Epithelial cell of proximal tubule (primary cell): ENCODE measurements around the gene SLC29A2. TPM values are rescaled to one million over a fixed set of nuclear protein-coding genes. Genes with fewer than 3 reads are reported as not detected.

ENCODE experiments used
- DNase-seq: peaks from one replicate; pipeline ENCODE4 v3.0.0-alpha.2; 2011; ENCODE audit warnings: low read depth
- H3K4me3 ChIP-seq: 2 replicates; pipeline ENCODE4 v1.5.1; 2011; ENCODE audit warnings: low read depth, mild to moderate bottlenecking, low read length
- total RNA-seq: library from RNA; depleted of rRNA; stranded (reverse); fragments of >200 nt; gene quantifications from 2 replicates; pipeline ENCODE4 v1.2.3, GENCODE V29; 2015
- TF ChIP-seq, protein P1 (sequence below): conservative IDR thresholded peaks from 2 replicates; pipeline ENCODE4 v1.5.1; 2012; ENCODE audit warnings: low read depth, mild to moderate bottlenecking, low read length

Gene SLC29A2
- total RNA-seq, 1 donor from 2014 or later, result 6.6 TPM

DNA sequence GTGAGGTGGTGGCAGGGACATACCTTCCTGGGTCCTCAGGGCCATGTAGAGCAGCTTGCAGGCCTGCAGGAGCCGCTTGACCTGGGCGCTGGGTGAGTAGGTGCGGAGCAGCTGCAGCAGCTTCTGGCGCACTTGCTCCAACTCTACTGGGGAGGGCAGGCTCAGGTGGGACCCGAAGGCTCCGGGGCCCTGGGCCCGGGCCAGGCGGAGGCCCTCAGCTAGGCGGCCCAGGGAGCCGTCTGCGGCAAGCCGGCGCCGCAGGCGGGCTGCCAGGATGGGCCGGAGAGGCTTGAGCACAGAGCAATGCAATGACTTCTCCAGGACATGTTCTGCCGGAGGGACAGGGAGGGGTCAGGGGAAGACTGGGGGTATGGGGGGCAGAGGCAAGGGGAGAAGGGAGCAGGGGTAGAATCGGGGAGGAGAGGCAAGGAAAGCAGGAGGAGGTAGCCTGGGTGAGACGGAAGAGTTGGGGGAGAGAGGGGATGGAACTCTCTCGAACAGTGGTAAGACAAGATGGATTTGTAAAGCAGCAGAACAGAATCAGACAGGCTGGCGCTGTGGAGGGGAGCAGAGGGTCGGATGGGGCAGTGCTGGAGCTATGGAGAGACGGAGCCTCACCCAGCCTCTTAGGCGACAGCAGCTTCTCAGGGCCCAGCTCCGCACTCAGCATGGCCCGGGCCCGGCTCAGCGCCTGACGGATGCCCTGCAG, 37.5 kb downstream of the SLC29A2 start:
- TF ChIP-seq, protein P1, sequence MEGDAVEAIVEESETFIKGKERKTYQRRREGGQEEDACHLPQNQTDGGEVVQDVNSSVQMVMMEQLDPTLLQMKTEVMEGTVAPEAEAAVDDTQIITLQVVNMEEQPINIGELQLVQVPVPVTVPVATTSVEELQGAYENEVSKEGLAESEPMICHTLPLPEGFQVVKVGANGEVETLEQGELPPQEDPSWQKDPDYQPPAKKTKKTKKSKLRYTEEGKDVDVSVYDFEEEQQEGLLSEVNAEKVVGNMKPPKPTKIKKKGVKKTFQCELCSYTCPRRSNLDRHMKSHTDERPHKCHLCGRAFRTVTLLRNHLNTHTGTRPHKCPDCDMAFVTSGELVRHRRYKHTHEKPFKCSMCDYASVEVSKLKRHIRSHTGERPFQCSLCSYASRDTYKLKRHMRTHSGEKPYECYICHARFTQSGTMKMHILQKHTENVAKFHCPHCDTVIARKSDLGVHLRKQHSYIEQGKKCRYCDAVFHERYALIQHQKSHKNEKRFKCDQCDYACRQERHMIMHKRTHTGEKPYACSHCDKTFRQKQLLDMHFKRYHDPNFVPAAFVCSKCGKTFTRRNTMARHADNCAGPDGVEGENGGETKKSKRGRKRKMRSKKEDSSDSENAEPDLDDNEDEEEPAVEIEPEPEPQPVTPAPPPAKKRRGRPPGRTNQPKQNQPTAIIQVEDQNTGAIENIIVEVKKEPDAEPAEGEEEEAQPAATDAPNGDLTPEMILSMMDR, result no peak
- no peak for DNase-seq
- H3K4me3 ChIP-seq, result no peak overlapping the region

DNA sequence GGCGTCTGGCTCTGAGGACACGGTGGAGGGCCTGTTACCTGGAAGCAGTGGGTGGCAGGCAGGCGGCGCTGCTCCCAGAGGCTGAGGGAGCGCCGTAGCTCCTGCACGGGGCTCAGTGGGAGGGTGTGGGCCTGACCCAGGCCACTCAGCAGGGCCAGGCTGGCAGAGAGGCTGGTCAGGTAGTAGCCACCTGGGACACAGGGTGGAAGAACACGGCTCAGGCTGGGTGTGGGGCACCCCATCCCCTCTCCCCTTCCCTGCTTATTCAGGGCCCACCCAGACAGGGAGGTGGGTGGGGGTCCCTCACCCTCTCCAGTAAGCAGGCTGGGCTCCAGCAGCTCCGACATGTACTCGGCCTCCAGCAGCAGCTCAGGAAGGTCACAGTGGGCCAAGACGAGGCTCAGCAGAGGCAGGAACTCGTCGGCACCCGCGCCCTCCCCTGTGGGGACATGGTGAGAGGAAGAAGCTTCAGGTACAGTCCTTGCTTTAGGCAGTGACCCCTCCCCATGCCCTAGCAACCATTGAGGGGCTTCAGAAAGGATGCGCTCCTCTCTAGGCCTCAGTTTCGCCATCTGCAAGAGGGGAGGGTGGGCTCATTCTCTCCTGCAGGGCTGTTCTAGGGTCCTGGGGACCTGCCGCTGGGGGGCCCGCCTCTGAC, 38.2 kb downstream of the SLC29A2 start:
- DNase-seq, result no peak
- no peak overlapping the region for H3K4me3 ChIP-seq
- TF ChIP-seq, protein P1, result no peak

DNA sequence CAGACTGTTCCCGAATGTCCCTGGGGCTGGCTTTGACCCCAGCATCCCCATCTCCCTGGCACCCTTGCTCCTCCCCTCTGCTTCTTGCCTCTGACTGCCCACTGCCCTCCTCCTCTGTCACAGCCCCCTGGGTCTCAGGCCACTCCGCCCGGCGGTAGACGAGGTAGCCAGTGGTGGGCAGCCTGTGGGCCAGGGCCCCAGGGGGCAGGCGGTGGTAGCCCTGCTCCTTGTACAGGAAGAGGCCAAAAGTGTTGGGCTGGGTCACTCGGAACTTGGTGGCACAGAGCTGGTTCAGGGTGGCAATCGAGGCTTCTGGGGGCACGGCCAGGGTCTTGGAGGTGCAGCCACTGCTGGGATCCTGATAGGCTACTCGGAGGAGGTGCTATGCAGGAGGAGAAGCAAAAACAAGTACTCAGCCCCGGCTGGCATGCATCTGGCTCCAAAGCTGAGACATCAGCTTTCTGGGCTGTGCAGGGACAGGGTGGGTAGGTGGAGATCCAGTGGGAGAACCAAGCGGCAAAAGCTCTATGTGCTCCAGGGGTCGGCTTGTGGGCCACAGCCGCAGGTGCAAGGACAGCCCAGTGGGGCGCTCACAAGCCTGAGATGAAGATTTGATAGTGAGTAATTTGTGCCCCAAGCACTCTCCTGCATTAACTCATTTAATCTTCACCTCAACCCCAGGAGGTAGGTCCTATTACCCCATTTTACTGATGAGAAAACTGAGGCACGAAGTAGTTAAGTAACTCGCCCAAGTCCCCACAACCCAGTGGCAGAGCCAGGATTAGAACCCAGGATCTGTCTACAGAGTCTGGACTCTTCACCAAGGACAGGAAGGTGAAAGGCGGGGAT, 39.0 kb downstream of the SLC29A2 start:
- no peak overlapping the region for H3K4me3 ChIP-seq
- TF ChIP-seq, protein P1, result no peak
- no peak for DNase-seq

DNA sequence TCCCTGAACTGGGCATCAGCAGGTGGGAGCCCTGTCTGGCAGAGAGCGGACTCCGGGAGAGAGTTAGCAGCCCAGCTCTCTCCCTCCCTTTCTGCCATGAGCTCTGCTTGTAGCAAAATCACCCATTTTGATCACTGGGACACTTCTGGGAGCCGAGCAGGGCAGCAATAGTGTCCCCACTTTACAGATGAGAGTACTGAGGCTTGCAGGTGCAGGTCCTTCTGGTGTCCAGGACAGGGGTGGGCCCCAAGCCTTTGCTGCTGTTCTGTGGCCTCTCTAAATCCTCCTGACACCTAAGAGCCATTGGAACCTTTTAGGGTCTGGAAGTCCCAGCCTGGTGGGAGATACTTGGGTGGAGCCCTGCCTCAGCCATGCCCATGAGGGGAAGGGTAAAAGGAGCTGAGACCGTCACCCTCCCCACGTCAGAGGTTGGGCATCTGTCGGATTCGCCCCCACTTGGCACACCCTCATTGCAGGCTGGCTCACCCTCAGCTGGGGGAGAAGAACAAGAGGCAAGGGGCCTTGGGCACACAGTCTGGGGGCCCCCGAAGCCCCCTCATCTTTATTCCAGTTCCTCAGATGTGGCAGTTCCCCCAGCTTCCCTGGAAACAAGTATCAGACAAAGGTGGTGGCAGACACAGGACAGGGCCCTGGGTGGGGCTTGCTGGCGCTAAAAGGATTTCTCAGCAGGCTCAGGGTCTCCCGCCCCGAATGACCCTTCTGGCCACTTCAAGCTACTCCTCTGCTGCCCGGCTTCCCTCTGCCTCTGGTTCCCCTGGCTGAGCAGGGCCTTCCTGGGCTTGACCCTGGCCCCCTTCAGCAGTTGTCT, 39.8 kb downstream of the SLC29A2 start:
- no peak for DNase-seq
- no peak overlapping the region for H3K4me3 ChIP-seq
- TF ChIP-seq, protein P1, result no peak

DNA sequence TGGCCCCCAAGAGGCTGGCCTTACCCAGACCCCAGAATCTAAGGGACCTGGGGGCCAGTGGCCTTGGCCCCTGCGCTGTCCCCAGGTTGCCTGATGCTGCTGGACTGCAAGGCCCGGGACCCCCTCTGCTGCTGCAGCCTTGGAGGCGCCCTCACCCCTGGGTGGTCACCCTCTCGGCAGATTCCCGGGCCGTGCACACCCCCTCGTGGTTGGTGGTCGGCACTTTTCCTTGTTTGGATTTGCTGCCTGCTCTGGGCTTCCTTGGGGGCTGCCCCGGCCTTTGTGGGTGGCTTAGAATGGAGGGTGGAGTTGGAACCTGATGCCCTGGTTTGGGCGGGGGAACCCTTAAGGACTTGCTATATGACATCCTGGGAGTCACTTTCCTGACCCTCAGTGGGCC, 40.6 kb downstream of the SLC29A2 start:
- no peak overlapping the region for H3K4me3 ChIP-seq
- no peak for DNase-seq
- TF ChIP-seq, protein P1, result no peak

DNA sequence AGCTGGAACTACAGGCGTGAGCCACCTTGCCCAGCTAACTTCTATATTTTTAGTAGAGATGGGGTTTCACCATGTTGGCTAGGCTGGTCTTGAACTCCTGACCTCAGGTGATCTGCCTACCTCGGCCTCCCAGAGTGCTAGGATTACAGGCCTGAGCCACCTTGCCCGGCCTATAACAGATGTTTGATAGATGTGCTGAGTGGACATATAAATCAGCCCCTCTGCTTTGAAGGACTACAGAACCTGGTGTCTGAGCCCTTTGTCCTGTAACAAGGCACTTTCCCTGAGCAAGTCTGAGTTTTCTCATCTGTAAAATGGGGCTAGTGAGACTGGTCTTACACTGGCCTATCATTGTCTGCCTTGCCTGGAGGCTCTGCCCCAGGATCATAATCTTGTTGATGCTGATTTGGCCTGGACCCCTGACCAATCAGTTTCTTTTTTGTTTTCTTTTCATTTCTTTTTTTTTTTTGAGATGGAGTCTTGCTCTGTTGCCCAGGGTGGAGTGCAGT, 42.3 kb downstream of the SLC29A2 start:
- TF ChIP-seq, protein P1, result no peak
- DNase-seq, result no peak
- H3K4me3 ChIP-seq, result no peak overlapping the region
